Stimulated activated CD8-positive, alpha-beta memory T cell treated with anti-CD3 and anti-CD28 coated beads, Interleukin-2, amount 100 ng/mL, for 48 hours (primary cell): ENCODE measurements around the gene RFLNA.
"Not testable (repeated sequence)": the region's sequence is repeated elsewhere in the genome, so short reads cannot be mapped to it uniquely, and the experiment has no call there.

Experiments used
- DNase-seq, 2 donors: peaks; one replicate each; pipeline ENCODE4 v3.0.0-alpha.2; 2020; ENCODE audit warnings: low read depth in 2 of 2

RFLNA gene

GRCh38 chr12:124319368-124320050, 24.6 kb downstream of the RFLNA start:
- no peak for DNase-seq

- DNase-seq = peak; percentile 60 to 70
Observed at GRCh38 chr12:124321040-124321481, 26.2 kb downstream of the RFLNA start.

- no peak for DNase-seq
Observed at GRCh38 chr12:124321556-124322270, 26.8 kb downstream of the RFLNA start.

DNA sequence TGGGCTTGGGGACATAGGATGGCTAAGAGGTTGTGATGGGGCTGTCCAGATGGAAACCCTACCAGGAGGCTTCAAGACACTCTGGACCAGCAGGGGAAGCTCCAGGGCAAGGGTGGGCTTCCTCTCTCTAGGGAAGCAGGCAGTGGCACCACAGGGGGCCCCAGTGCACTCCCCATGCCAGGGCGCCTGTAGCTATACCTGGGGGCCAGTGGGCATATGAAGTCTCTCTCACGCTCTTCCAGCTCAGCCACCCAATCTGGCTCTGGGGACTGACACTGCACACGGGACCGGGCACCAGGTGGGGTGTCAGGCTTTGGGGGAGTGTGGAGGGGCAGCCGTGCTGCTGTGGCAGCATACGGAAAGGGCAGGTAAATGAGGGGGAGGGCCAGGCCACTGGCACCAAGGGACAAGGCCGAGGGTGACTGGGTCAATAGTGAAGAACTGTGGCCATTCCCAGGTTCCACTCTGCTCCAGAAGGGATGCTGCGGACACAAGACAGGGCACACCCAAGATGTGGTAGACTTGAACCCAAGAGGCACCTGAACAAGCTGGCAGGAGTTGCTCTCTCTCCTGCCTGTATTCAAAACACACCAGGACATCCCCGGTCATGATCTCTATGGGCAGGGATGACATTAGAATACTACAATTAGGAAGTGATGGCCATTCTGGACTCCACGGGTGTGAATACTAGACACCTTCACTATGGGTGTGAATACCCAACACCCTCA, 27.5 kb downstream of the RFLNA start:
- DNase-seq = no peak

DNA sequence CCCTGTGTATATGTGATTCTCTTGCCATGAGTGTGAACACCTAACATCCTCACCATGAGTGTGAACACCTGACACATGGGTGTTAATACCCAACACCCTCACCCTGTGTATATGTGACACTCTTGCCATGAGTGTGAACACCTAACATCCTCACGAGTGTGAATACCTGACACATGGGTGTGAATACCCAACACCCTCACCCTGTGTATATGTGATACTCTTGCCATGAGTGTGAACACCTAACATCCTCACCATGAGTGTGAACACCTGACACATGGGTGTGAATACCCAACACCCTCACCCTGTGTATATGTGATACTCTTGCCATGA, 28.1 kb downstream of the RFLNA start:
- DNase-seq = not testable (repeated sequence)

DNA sequence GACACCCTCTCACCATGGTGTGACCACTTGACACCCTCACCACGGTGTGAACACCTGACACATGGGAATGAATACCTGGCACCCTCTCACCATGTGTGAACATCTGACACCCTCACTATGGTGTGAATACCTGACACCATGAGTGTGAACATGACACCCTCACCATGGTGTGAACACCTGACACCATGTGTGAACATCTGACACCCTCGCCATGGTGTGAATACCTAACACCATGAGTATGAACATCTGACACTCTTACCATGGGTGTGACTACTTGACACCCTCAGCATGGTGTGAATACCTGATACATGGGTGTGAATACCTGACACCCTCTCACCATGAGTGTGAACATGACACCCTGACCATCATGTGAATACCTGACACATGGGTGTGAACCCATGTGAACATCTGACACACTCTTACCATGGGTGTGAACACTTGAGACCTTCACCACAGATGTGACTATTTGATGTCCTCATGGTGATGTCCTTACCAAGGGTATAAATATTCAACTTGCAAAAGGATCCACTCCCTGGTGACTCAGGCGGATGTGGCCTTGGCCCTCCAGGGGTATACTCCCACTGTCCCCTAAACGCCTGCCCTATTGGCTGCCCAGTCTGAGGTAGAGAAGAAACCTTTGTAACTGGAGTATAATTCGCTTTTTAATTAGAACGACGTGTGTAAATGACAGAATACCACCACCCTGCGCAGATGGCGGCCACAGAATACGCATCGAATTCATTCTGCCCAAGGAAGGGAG, 29.1 kb downstream of the RFLNA start:
- no peak for DNase-seq

DNA sequence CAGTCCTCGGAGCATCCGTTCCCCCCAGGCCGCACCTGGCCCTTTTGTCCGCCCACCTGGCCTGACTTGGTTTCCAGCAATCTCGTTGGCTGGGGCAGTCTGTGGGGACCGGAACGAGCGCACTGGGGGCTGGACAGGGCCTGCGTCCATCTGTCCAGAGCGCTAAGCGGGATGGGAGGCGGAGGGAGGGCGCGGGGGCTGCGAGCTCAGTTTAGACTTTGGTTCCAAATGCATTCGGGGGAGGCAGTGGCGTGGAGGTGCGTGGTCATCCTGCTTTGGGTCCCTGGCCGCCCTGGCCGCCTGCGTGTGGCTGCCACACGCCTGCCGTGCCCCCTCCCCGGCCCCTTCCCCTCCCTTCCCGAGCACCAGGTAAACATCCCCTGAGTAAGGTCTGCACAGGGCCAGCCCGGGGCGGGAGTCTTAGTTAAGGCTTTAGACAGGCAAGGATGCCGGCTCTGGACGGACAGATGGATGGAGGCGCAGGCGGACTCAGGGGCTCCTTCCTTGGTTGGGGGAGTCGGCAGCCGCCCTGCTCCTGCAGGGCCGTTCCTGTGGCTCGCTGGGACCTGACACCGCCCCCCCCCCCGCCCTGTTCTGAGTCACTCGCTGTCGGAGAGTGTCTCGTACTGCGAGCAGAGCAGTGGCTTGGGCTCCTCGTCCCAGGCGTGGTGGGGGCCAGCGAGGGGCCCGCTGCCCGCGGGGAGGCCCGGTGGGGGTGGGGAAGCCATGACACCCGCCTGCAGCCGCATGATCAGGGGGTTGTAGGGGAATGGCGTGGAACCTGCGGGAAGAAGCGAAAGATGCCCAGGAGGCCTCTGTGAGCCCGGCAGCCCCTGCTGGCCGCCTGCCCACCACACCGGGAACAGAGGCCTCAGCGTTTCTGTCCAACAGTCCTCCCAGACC, 30.2 kb downstream of the RFLNA start:
- DNase-seq = no peak

DNA sequence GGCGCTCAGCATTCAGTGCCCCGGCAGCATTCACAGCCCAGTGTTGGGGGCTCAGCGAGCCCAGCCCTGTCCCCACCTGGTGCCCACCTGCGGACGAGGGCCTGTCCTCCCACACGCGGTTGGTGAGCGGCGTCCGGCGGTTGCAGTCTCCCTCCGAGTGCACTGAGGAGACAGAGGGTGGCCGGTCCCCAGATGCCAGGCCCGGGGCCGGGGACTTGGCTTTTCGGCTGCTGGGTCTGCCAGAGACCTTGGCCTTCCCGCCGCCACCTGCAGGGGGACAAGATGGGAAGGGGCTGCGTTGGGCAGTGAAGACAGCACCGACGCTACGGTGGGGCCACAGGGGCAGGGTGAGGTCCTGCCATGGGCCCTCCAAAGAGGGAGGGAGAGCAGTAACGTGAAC, 31.2 kb downstream of the RFLNA start:
- DNase-seq = no peak

- DNase-seq = no peak
Observed at GRCh38 chr12:124326871-124327270, 32.0 kb downstream of the RFLNA start.

DNA sequence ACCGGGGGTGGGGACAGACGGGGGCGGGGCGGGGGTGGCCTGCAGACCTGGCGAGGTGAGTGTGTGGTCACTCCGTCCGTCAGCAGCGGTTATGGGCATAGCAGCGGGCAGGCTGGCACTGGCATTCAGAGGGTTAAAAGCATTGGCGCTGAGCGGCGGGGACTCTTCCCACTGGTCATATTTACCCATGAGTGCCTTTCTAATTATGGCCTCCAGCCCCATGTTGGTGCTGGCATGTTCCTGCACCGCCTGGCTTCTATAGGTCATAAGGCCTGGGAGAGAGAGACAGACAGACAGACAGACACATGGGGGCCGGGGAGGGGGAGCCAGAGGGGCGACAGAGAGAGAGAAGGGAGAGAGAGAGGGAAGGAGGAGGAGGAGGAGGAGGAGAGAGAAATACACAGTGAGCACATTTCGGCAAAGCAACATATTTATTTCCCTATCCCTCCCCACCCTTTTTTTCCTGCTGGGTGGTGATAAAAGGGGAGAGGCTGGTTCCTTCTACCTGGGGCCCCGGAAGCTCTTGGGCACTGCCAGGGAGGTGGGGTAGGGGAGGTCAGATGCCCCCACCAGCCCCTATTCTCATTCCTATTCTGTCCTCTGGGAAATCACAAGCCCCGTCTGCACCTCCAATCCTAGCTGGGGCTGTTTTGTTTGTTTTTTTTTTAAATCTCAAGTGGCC, 32.6 kb downstream of the RFLNA start:
- no peak for DNase-seq

- no peak for DNase-seq
Observed at GRCh38 chr12:124328116-124328515, 33.2 kb downstream of the RFLNA start.

DNA sequence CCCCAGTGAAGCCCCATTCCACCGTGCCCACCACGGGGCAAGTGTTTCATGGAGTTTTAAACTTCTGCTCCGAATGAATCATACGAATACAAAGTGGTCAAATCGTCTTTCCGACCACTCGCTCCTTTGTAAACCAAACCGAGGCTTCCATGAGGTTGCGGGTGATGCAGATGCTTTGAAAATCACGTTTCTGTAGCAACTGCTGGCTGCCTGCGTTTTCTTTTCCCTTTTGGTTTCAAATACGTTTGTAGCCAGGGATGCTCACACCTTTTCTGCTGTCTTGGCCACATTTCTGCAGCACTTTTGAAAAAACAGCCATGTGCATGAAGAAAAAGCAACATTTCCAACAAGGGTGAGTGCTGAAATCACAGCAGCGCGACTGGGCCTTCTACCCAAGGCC, 33.7 kb downstream of the RFLNA start:
- DNase-seq = no peak

DNA sequence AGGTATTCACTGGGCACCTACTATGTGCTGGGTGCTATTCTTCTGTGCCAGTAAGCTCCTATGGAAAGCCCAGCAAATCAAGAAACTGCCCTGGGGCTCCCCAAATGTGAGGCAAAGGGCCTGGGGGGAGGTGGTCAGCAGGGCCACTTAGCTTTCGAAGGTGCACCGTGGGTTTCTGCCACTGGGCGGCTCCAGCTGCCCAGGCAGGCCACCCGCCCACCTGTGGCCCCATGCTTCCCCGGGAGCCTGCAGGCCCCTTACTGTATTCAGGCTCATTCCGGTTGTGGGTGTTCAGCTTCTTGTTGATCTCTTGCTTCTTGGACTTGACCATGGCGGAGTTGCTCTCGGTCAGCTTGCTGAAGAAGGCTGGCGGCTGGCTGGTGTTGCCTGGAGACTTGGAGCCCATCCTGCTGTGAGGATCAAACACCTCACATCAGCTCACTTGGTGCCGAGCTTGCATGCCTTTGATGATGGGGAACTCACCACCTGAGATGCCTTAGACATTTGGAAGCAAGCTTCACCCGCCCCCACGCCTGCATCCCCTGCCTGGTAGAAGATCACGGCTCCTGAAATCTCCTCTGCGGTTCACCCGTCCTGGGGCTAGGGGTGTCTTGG, 37.3 kb downstream of the RFLNA start:
- DNase-seq = no peak

DNA sequence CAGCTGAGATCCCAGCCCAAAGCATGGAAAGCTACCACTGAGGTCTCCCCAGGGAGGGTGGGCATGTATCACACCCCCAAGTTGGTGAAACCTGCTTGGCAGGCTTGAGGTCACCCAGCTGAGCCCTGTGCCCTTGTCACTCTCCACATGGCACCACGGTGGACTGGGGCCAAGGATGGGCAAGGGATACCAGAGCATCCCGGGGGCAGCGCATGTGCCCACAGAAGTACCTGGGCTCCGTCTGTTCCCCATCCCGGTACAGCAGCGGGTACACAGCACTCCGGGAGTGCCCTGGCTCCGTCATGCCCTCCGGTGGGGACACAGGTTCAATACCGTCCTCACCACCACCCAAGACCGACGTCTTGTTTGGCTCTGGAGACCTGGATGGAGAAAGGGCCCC, 38.0 kb downstream of the RFLNA start:
- no peak for DNase-seq

DNA sequence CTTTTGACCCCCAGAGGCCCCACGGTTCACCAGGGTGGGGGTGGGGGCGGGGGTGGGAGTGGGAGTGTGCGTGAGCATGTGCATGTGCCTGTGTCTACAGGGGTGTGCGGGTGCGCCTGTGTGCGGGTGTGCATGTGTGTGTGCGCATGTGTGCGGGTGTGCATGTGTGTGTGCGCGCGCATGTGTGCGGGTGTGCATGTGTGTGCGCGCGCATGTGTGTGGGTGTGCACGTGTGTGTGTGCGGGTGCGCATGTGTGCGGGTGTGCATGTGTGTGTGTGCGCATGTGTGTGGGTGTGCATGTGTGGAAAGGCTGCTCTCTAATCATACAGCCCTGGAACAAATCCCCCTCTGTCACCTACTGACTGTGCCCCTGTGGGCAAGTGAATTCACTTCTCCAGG, 38.8 kb downstream of the RFLNA start:
- no peak for DNase-seq

DNA sequence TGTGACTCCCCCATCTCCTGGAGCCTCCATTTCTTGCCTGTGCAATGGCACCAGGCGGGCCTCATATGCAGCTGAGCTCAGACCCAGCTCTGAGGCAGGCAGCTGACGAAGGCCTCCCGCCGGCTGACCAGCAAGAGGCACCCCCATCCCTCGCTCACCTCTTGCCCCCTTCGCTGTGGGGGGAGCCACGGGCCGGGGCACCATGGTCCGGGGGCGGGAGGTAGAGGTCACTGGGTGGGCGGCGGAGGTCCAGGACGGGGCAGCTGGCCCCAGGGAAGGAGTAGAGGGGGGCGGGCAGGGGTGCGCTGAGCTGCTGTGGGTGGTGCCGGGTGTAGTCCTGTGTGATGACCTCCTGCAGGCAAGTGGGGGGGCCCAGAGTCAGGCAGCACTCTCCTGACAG, 39.4 kb downstream of the RFLNA start:
- no peak for DNase-seq

DNA sequence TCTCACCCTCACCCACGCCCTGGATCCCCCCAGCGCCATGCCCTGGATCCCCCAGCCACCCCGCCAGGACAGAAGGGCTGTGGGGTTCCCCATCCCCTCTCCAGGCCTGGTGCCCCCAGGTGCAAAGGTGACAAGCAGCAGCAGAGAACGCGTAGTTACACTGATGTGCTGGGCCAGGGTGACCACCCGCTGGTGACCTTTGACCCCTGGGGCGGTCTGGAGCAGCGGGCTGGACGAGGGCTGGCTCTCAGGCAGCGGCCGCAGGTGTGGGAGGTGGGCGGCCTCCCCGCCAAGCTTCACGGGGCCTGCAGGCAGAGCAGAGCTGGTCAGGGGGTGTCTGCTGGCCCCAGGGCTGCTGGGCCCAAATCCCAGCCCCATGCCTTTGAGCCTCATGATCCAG, 40.1 kb downstream of the RFLNA start:
- no peak for DNase-seq

DNA sequence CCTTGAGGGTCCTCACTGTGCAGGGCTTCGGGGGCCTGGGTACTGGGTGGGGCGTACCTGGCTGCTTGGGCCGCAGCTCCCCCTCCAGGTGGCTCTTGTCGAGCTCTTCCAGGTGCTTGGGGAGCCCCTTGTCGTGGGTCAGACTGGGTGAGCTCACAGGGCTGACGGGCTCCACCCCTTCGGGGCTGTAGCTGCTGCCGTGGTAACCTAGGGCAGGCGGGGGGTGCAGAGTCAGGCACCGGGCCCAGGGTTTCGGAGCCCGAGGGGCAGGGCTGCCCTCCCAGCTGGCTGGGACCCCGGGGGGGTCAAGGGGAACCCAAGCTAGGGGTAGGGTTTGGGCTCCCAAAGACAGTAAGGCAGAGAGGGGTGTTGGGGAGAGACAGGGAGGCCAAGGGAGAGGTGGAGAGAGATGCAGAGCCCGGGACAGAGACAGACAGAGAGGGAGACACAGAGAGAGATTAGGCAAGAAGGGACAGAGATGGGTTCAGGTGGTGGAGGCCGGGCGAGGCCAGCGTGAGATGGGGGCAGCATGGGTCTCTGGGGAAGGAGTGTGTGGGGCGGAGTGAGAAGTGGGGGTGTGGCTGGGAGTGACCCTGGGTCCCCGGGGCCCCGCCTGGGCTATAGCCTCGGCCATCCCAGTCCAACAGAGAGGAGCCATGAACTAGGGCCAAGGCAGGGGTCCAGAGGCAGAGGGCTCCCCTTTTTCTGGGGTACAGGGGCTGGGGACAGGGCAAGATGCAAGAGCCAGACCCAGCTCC, 40.7 kb downstream of the RFLNA start:
- DNase-seq = no peak

GRCh38 chr12:124336184-124336437, 41.2 kb downstream of the RFLNA start:
- DNase-seq = no peak
